ENCODE measurements around the gene RGS10.

RGS10 gene

GRCh38 chr10:119499677-119500002 is 42.9 kb downstream of the RGS10 start:
- no peak for FAIRE-seq
- no peak for DNase-seq (ENCODE audit: insufficient read length, low spot score)

GRCh38 chr10:119498889-119499676 is 43.4 kb downstream of the RGS10 start:
- no peak for DNase-seq (ENCODE audit: insufficient read length, low spot score)
- FAIRE-seq, result no peak

DNA sequence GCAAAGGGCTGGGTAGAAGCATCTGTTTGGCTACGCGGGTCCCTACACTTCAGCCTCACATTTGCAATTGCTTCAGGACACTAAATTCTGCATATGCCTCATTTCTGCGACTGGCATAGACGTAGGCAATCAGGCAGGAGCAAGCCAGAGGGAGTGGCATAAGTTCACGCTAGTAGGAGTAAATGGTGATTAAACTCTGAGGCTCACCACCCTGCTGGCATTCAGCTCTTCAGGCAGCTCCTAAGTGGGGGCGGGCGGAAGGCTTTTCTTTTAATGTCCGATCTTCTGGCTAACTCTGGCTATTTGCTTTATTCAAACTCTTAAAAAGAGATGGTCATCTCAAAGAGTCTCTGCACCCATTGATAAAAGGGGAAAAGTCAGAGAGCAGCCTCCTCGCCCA is 45.3 kb downstream of the RGS10 start:
- DNase-seq (ENCODE audit: insufficient read length, low spot score) (no peak), FAIRE-seq (no peak)

- DNase-seq (ENCODE audit: insufficient read length, low spot score), result no peak
- FAIRE-seq, result no peak
Measured at GRCh38 chr10:119496273-119496672, 46.2 kb downstream of the RGS10 start.

GRCh38 chr10:119495545-119495944 is 47.0 kb downstream of the RGS10 start:
- DNase-seq (ENCODE audit: insufficient read length, low spot score) (no peak), FAIRE-seq (no peak)

DNA sequence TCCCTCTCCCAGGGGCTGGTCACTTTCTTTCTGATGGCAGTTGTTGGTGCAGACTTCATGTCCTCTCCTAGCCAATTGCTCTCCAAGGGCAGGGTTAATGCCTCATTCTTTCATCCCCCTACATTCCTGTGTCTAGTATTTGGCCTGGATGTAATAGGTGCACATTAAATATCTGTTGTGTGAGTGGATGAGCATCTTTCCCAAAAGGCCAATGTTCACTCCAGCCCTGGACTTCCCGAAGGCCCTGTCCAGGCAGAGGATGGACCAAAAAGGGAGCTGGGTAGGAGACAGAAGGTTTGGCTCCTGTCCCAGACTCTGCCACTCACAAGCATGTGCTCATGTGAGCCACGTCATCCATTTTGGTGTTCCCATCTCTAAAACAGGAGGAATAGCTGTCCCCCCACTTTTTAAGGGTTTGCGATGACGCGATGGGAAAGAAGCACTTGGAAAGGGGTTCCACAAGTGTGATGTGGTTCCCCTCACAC is 47.5 kb downstream of the RGS10 start:
- no peak for FAIRE-seq
- no peak for DNase-seq (ENCODE audit: insufficient read length, low spot score)

DNA sequence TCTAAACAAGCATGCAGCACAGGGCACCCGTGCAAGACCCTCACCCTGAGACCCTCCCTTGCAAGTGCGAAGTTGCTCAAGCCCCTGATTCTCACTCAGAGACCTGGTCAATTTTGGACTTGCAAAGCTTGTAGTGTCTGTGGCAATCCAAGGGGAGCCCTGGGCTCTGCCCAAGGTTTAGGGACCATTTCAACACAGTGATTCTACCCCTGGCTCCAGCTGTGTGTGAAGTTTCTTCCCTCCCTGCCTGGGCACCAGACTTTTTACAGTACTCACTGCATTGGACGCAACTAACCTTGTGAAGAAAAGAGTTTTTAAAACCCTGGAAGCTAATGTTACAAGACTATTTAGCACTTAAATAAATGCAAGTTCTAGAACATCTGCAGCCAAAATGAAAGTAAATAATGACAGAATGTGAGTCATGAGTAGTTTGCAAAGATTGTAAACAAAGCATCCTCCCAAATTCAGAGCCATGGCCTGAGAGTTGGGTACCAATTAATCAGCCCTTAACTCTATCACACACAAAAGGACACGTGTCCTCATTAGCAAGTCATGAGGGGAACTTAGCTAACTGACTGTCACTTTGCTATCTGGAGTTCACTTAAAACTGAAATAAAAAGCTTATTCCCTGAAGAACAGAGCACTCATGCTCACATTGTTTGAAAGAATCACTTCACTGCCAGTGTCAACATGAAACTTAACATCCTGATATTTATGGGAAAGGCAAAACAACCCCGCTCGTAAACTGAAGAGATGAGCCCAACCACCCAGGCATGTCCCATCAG is 48.1 kb downstream of the RGS10 start:
- DNase-seq (ENCODE audit: insufficient read length, low spot score) (no peak), FAIRE-seq (no peak)

DNA sequence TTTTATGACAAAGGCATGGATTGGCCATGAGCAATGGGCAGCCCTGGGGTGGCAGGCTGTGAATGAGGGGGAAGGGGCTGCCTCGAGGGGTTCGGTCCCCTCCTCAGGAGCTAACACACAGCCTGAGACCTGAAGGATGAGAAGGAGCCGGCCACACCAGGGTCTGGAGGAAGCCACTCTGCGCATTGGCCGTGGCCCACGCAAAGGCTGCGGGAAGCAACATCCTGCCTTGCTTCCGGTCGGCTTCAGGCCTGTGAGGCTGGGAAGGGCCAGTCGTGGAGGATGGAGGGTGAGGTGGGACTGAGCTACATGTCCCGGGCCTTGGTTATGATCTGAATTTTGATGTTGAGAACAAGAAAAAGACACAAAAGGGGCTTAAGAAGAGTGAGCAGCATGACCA is 49.4 kb downstream of the RGS10 start:
- DNase-seq (ENCODE audit: insufficient read length, low spot score), result no peak
- no peak for FAIRE-seq

DNA sequence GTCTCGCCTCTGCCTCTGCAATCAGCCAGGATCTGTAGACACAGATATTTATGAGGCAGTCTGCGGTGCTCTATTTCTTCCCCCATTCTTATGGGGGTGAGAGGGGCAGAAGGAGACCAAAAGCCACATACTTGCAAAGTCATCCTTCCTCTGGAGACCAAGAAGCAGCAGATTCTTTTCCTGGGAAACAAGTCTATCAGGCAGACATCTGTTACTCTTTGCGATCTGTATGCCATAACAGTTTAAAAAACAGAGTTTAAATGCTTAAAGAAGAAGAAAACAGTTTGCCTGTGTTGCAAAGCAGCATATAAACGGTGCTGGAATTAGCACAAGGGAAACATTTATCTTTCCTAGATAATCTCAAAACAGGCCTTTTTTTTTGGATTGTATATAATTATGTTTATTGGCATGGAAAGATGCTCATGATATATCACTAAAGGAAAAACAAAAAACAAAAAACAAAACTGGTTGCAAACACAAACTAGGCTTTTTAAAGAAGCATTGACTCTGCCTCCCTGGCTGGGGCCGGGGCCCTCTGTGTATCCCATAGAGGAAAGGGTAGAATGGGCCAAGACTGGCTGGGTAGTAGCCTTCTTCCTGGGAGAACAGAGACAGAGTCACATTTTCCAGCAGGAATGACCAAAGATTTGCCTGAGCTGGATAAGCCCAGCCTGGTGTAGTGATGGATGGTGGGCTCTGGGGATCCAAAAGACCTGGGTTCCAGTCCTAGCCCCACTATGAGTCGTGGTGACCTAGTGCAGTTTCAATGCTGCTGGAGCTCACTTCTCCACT is 50.4 kb downstream of the RGS10 start:
- FAIRE-seq, result no peak
- no peak for DNase-seq (ENCODE audit: insufficient read length, low spot score)

- FAIRE-seq (no peak), DNase-seq (ENCODE audit: insufficient read length, low spot score) (no peak)
Measured at GRCh38 chr10:119489991-119490326, 52.6 kb downstream of the RGS10 start.

DNA sequence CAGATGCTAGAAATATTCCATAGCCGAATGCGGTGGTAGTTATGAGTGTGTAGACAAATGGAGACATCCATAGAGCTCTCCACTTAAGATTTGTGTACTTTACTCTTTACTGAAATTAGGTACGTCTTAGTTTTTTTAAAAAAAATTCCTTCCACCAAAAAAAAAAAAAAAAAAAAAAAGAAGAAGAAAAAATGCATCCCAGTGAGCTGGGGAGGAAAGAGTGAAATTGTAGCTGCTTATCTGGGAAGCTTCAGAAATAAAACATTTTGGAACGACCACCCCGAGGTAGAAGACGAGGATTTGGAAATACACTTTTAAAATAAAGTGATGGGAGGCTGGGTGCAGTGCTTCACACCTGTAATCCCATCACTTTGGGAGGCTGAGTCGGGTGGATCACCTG is 53.8 kb downstream of the RGS10 start:
- FAIRE-seq, result no peak
- no peak for DNase-seq (ENCODE audit: insufficient read length, low spot score)

GRCh38 chr10:119483839-119484238 is 58.7 kb downstream of the RGS10 start:
- no peak for FAIRE-seq
- no peak for DNase-seq (ENCODE audit: insufficient read length, low spot score)

DNA sequence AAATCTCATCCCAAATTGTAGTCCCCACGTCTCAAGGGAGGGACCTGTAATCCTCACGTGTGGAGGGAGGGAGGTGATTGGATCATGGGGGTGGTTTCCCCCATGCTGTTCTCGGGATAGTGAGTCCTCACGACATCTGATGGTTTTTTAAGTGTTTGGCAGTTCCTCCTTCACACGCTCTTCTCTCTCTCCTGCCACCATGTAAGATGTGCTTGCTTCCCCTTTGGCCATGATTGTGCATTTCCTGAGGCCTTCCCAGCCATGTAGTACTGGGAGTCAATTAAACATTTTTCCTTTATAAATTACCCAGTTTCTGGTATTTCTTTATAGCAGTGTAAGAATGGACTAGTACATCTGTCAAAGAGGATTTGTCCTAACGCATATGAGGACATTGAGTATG is 59.5 kb downstream of the RGS10 start:
- DNase-seq (ENCODE audit: insufficient read length, low spot score) (no peak), FAIRE-seq (no peak)

GRCh38 chr10:119481781-119482426 is 60.6 kb downstream of the RGS10 start:
- no peak for DNase-seq (ENCODE audit: insufficient read length, low spot score)
- FAIRE-seq, result no peak

GRCh38 chr10:119480667-119481066 is 61.9 kb downstream of the RGS10 start:
- no peak for FAIRE-seq
- DNase-seq (ENCODE audit: insufficient read length, low spot score), result no peak

- DNase-seq (ENCODE audit: insufficient read length, low spot score), result no peak
Measured at GRCh38 chr10:119479532-119479931, 63.0 kb downstream of the RGS10 start.

DNA sequence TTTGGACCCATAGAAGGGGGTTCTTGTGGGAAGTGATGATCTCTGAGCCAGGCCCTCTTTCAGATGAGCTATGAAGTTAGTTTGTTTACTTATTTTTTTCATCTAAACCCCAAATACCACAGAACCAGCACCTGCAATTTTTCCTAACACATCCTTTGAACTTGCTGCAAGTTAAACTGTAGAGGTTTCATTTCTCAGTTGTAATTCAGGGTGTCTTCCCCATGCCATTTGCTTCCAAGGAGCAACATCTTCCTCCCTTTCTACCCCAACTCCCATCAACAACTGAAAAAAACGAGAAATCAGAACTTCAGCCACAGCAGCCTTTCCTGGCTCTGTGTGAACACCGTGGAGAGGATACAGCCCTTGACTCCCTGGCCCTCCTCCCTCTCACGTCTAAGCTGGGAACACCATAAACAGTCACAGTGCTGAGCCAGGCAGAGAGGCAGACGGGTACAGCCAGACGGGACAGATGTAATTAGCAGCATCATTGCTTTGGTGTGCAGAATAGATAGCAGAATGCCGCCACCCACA is 63.6 kb downstream of the RGS10 start:
- DNase-seq (ENCODE audit: insufficient read length, low spot score), result no peak
- FAIRE-seq, result no peak

More at GRCh38 chr10:119479532-119479931, 63.0 kb downstream of the RGS10 start:
- FAIRE-seq, result no peak

- DNase-seq (ENCODE audit: insufficient read length, low spot score), result no peak
- FAIRE-seq, result no peak
Measured at GRCh38 chr10:119478111-119478802, 64.3 kb downstream of the RGS10 start.

DNA sequence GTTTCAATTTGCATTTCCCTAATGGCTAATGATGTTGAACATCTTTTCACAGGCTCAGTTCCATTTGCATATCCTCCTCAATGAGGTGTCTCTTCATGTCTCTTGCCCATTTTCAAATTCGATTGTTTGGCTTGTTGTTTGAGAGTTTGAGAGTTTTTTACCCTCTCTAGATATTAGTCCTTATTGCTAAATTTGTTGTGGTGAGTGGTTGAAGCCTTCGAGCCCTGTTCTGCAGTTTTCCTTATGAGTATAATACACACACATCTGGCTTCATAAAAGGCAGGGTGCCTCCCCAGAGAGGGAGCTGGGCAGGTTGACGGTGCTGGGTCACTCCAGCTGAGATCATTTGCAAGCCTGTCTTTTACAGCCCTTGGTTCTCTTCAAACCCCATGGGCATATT is 65.1 kb downstream of the RGS10 start:
- DNase-seq (ENCODE audit: insufficient read length, low spot score) (no peak), FAIRE-seq (no peak)

DNA sequence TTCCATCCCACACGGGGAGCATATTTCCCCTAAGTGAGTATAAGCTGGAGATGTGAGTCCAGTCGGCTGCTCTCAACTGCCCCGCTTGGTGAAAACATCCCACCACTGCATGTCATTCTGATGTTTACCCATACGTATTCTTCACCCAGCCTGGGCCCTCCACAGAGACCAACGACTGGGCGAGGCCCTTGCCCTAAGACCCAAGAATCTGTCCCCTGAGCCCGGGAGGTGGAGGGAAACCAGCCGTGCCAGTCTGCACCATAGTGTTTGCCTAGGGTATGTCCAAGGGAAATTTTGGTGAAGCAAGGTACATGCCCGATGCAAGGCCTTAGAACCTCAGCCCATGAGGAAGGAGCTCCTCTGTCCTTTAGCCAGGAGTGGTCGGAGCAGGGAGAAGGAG is 67.9 kb downstream of the RGS10 start:
- DNase-seq (ENCODE audit: insufficient read length, low spot score) (no peak), FAIRE-seq (no peak)

All from HTR-8/SVneo (cell line).